Fibroblast of villous mesenchyme (primary cell): ENCODE results near the gene MBOAT7. TPM values are rescaled to one million over a fixed set of nuclear protein-coding genes. Genes with fewer than 3 reads are reported as not detected.
"Not testable (repeated sequence)": the region's sequence is repeated elsewhere in the genome, so short reads cannot be mapped to it uniquely, and the experiment has no call there.

Source experiments
- DNase-seq: peaks from one replicate; pipeline ENCODE4 v3.0.0-alpha.2; 2010; ENCODE audit warnings: low read depth
- H3K4me3 ChIP-seq: 2 replicates; pipeline ENCODE4 v1.5.1; 2011; ENCODE audit warnings: low read depth, mild to moderate bottlenecking, low read length
- total RNA-seq: library from RNA; depleted of rRNA; stranded (reverse); fragments of >200 nt; gene quantifications from 2 replicates; pipeline ENCODE4 v1.2.3, GENCODE V29; 2012
- TF ChIP-seq, protein P1 (sequence below): IDR thresholded peaks from 2 replicates; pipeline ENCODE4 v1.5.1; 2012; ENCODE audit warnings: low read depth, mild to moderate bottlenecking, low read length; ENCODE audit not compliant: insufficient read depth

Gene MBOAT7
- total RNA-seq, 1 donor: 73.4 TPM

DNA sequence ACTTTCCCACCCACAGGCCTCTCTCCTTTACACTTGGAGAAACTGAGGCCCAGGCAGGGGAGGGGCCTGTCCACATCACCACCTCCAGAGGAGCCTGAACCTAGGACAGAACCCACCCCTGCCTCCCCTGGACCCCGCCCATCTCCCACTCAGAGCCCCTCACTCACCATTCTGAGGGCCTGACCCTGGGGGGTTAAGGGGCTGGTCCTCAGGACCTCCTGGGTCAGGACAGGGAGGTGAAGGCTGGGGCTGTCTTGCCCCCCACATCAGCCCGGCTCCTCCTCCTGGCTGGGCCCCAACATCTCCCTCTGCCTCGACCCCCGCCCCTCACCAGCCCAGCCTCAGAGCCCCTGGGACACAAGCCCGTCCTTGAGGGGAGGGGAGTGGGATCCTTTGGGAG, 30.3 kb upstream of the MBOAT7 start:
- not testable (repeated sequence) for H3K4me3 ChIP-seq, DNase-seq

DNA sequence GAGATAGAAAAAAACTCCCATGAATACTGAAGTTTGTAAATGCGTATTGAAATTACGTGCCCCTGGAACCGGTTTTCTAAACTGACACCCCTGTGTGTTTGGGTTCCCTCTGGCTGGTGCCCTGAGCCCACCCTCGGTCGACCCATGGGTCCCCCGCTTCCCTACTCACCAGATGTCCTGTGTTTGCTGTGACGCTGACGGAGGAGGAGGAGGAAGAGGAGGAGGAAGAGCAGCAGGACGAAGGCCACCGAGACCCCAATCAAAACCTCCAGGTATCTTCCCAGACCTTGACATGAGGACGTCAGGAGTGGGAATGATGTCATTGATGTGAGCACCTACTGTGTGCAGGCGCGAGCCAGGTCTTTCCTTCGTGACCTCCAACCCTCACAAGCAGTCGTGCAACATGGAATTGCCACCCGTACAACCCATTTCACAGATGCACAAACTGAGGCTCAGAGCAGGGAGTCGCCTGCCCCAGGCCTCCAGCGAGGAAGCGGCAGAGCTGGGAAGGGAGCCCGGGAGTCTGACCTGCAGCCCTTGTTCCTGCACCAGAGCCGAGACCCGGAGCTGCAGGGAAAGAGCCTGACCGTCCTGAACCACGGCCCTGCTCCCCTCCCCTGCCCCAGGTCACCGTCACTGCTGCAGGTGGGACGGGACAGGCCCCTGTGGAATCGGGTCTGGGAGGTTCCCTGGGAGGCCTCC, 29.7 kb upstream of the MBOAT7 start:
- no peak overlapping the region for H3K4me3 ChIP-seq
- TF ChIP-seq, protein P1, sequence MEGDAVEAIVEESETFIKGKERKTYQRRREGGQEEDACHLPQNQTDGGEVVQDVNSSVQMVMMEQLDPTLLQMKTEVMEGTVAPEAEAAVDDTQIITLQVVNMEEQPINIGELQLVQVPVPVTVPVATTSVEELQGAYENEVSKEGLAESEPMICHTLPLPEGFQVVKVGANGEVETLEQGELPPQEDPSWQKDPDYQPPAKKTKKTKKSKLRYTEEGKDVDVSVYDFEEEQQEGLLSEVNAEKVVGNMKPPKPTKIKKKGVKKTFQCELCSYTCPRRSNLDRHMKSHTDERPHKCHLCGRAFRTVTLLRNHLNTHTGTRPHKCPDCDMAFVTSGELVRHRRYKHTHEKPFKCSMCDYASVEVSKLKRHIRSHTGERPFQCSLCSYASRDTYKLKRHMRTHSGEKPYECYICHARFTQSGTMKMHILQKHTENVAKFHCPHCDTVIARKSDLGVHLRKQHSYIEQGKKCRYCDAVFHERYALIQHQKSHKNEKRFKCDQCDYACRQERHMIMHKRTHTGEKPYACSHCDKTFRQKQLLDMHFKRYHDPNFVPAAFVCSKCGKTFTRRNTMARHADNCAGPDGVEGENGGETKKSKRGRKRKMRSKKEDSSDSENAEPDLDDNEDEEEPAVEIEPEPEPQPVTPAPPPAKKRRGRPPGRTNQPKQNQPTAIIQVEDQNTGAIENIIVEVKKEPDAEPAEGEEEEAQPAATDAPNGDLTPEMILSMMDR: no peak
- no peak for DNase-seq

DNA sequence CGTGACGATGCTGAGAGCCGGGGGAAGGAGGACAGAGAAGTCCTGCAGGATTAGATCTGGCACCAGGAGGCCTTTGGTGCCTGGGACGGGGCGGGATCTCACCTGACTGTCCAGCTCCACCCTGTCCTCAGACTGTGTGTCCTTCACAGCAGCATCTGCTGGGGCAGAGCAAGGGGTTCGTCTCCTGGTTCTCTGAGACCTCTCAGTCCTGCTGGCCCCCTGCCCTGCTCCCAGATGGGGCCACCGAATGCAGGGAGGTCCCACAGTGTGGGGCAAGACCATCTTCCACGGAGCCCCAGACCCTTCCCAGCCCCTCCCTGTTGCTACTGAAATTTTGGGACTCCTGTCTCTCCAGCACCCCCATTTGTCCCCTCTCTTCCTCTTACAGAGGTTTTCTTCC, 28.9 kb upstream of the MBOAT7 start:
- TF ChIP-seq, protein P1: no peak
- no peak overlapping the region for H3K4me3 ChIP-seq
- no peak for DNase-seq

DNA sequence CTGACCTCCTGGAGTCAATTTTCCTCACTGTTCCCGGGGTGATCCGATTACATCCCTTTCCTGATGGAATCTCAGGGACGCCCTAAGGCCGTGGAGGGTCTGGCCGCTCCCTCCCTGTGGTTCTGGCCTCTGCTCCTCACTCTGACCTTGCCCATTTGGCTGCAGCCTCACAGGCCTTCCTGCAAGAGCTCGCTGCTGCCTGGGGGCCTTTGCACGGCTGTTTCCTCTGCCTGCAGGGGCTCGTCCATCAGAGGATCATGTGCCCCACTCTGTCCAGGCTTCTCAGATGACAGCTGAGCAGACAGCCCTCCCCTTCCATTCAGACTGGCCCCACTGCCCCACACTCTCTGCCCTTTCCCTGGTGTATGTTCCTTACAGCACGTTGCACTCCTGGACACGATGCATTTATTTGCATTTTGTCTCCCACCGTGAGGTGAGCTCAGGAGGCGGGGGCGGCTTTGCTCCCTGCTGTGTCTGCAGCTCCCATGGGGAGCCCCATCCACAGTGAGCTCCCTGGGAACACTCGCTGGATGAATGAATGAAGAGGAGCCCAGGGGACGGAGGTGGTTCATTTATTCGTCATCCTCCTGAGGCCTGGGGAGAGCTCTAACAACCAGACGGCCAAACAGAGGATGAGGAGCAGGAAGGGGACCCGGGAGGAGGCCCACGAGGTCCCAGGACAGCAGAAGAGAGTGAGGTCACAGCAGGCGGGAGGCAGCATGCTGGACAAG, 28.3 kb upstream of the MBOAT7 start:
- not testable (repeated sequence) for H3K4me3 ChIP-seq, DNase-seq

DNA sequence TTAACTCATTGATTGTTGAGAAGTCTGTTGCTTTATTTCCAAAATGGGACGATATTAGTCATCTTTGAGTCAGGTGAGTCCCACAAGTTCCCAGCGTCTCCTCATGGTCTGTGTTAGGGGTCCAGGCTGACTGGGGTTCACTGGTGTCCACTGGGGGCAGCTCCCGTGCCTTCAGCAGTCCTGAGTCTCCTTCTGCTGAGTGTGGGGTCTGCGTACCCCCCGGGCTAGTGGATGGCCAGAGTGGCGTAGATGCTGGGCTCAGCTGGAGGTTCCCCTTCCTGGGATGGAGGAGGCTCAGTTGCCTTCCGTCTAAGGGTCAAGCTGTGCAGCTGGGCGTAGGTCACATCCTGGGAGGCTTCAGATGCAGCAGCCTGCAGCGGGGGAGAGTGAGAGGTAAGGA, 27.5 kb upstream of the MBOAT7 start:
- TF ChIP-seq, protein P1: no peak
- H3K4me3 ChIP-seq: no peak overlapping the region
- no peak for DNase-seq

DNA sequence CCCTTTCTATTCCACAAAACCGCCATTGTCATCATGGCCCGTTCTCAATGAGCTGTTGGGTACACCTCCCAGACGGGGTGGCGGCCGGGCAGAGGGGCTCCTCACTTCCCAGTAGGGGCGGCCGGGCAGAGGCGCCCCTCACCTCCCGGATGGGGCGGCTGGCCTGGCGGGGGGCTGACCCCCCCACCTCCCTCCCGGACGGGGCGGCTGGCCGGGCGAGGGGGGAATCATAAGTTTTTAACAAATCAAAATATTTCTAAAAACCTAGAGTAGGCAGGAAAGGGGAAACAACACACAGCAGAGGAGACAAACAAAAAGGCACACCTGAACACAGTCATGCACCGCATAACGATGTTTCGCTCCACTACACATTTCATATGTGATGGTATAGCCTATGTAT, 25.4 kb upstream of the MBOAT7 start:
- H3K4me3 ChIP-seq, DNase-seq: not testable (repeated sequence)

DNA sequence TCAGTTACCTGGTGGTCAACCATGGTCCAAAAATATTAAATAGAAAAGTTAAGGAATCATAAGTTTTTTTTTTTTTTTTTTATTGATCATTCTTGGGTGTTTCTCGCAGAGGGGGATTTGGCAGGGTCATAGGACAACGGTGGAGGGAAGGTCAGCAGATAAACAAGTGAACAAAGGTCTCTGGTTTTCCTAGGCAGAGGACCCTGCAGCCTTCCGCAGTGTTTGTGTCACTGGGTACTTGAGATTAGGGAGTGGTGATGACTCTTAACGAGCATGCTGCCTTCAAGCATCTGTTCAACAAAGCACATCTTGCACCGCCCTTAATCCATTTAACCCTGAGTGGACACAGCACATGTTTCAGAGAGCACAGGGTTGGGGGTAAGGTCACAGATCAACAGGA, 24.8 kb upstream of the MBOAT7 start:
- not testable (repeated sequence) for H3K4me3 ChIP-seq, DNase-seq

DNA sequence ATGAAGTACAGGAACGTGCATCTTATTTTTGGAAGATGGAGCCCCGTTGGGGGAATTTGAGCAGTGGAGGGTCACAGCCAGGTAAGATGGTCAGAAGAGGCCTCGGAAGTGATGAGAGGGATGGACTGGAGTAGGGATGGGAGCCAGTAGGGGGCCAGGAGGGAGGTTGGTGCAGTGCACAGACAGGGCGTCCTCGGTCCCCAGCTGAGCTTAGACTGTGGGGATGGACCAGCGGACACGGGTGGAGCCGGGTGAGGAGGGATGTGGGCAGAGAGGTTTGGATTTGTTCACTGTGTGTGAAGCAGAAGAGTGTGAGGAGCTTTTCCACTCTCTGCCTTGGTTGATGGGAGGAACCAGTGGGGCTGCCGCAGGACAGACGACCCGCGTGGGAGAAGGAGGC, 21.9 kb upstream of the MBOAT7 start:
- no peak for DNase-seq
- TF ChIP-seq, protein P1: no peak
- peak overlapping the region; percentile 23 for H3K4me3 ChIP-seq

DNA sequence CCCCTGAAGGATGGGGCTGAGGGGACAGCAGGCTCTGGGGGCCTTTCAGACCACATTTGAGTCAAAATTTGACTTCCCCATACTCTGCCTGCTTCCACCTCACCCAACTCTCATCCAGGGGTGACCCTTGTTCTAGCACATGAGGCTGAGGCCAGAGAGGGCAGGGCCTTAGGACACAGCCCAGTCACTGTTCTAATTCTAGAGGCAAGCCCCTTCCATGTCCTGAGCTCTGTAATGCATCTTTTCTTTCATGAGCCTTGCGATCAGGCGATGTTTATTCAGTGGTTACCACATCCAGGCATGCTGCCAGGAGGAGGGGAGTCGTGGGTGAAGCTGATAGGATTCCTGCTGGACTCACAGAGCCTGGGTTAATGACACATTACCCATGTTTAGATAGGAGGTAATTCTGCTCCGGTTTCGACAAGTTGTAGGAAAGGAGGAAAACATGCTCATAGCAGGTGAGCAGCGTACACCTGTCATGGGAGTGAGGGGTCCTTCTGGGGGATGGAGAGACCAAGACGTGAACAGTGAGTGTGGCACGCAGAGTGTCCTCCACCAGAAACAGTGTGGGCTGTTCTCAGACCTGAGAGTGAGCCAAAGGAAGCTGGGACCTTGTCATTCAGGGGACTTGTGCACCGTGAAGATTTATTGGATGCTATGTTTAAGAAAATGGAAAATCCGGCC, 20.6 kb upstream of the MBOAT7 start:
- TF ChIP-seq, protein P1: no peak
- peak overlapping the region; percentile 34 for H3K4me3 ChIP-seq
- DNase-seq: peak; percentile 99
